Gastrocnemius medialis (tissue), 4 donors: ENCODE measurements around the gene DOCK4. TPM values are rescaled to one million over a fixed set of nuclear protein-coding genes. Genes with fewer than 3 reads are reported as not detected.

Source experiments
- ATAC-seq, 2 donors: fragments of 150-250 bp; one replicate each; pipeline ENCODE4 v1.9.1; 2016
- DNase-seq, 2 donors: peaks; one replicate each; pipeline ENCODE4 v3.0.0-alpha.2; 2019
- H3K27ac ChIP-seq, 4 donors: fragments of 200-600 bp; sonication (generic); 1 replicate in 1 of 4; 2 replicates in 3 of 4; pipeline ENCODE4 v1.5.1; 2016 to 2018; ENCODE audit warnings: mild to moderate bottlenecking in 2 of 4, moderate library complexity in 1 of 4
- H3K27me3 ChIP-seq, 3 donors: fragments of 200-600 bp; sonication (generic) in 2 of 3; 1 replicate in 1 of 3; 2 replicates in 2 of 3; pipeline versions ENCODE4 v1.5.1 to v1.6.0; 2016 to 2019; ENCODE audit warnings: mild to moderate bottlenecking in 1 of 3, moderate library complexity in 1 of 3
- H3K36me3 ChIP-seq, 2 donors: fragments of 200-600 bp; sonication (generic) in 1 of 2; one replicate each; pipeline ENCODE4 v1.5.1; 2017 to 2018
- H3K4me1 ChIP-seq, 2 donors: fragments of 200-600 bp; sonication (generic) in 1 of 2; one replicate each; pipeline ENCODE4 v1.5.1; 2016 to 2017; ENCODE audit warnings: mild to moderate bottlenecking in 2 of 2
- H3K4me3 ChIP-seq, 4 donors: fragments of 200-600 bp; sonication (generic) in 3 of 4; 1 replicate in 1 of 4; 2 replicates in 3 of 4; pipeline ENCODE4 v1.5.1; 2016 to 2019; ENCODE audit warnings: mild to moderate bottlenecking in 2 of 4
- H3K9me3 ChIP-seq, 3 donors: fragments of 200-600 bp; sonication (generic) in 2 of 3; 1 replicate in 1 of 3; 2 replicates in 2 of 3; pipeline ENCODE4 v1.5.1; 2016 to 2019
- POLR2A ChIP-seq, 2 donors: fragments of 450-650 bp; IDR thresholded peaks; one replicate each; pipeline ENCODE4 v1.6.1; 2017; ENCODE audit warnings: antibody characterized with exemption in 2 of 2, mild to moderate bottlenecking in 2 of 2, moderate library complexity in 2 of 2
- in situ Hi-C, 4 donors: fragments of 200-750 bp; cut with MboI; loops; one replicate each; pipeline versions ENCODE4 v1.15.0 to v1.8.0; 2017; ENCODE audit warnings: low sequenced_read_pairs in 4 of 4
- intact Hi-C: fragments of 100-400 bp; cut with DNase I; formaldehyde crosslinking; loops from one replicate; pipeline ENCODE4 v1.15.1; 2023; ENCODE audit warnings: low total_unique reads
- total RNA-seq, 4 donors: library from RNA; depleted of rRNA; stranded (reverse); fragments of >200 nt; gene quantifications; one replicate each; pipeline versions ENCODE4 v1.1.0 to v1.2.3, GENCODE V29; 2016
- TF ChIP-seq, protein P1 (sequence below), 5 experiments: fragments of 450-650 bp in 3 of 5; fragments of 200-600 bp in 2 of 5; sonication (generic) in 2 of 5; IDR thresholded peaks in 4 of 5; conservative IDR thresholded peaks in 1 of 5; 1 replicate in 4 of 5; 2 replicates in 1 of 5; pipeline ENCODE4 v1.5.1; 2016 to 2019; ENCODE audit warnings: antibody characterized with exemption in 5 of 5, mild to moderate bottlenecking in 3 of 5, moderate library complexity in 3 of 5

Gene DOCK4
- total RNA-seq, 4 donors from 2014 or later: 8.7 to 12.0 (median 10.2) TPM

DNA sequence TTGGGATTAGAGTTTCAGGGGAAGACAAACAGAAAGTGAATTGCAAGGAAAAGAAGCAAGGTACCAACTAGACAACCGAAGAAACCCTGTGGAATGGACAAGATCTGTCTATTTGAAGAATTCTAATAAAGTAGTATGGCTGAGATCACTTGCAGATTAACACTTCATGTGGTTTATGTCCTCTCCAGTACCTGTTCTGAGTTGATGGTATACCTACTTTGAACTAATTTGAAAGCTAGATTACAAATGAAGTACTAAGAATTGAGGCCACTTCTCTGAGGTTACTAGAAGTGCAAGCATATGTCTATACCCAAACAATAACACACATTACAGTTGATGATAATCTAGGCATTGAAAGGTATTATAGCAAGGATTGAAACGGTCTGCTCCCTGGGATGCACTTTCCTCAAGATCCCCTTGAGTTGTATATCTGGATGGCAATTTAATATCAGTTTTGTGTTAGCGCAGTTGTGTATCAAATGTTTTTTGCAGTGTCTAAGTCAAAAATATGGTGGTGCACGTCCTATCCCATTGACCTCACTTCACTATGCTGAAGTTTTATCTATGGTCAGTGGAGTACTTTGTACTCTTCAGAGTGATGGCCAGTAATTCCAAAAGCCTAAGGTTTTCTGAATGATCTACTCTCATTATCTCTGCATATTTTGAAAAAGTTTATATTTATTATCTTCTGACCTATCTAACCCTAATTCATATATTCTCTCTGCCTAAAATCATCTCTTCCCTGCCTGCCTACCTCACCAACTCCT is 26.2 kb upstream of the DOCK4 start:
- intact Hi-C loops: no loop called here
- TF ChIP-seq POLR2A (IDR thresholded peaks at IDR 0.05): no peak
- TF ChIP-seq, protein P1, sequence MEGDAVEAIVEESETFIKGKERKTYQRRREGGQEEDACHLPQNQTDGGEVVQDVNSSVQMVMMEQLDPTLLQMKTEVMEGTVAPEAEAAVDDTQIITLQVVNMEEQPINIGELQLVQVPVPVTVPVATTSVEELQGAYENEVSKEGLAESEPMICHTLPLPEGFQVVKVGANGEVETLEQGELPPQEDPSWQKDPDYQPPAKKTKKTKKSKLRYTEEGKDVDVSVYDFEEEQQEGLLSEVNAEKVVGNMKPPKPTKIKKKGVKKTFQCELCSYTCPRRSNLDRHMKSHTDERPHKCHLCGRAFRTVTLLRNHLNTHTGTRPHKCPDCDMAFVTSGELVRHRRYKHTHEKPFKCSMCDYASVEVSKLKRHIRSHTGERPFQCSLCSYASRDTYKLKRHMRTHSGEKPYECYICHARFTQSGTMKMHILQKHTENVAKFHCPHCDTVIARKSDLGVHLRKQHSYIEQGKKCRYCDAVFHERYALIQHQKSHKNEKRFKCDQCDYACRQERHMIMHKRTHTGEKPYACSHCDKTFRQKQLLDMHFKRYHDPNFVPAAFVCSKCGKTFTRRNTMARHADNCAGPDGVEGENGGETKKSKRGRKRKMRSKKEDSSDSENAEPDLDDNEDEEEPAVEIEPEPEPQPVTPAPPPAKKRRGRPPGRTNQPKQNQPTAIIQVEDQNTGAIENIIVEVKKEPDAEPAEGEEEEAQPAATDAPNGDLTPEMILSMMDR (IDR thresholded peaks at IDR 0.05 in 4 of 5, conservative IDR thresholded peaks at IDR 0.05 in 1 of 5): no peak
- H3K4me1 ChIP-seq: peaks cover 8 to 10% of the 10 kb centered on the region in 2 donors
- H3K27ac ChIP-seq: no peak overlapping the region
- ATAC-seq (no peak), DNase-seq (no peak)
- no peaks in the 10 kb centered on the region for H3K36me3 ChIP-seq
- H3K4me3 ChIP-seq: no peak overlapping the region
- H3K27me3 ChIP-seq: no peaks in the 10 kb centered on the region
- in situ Hi-C loops: no loop called here
- H3K9me3 ChIP-seq: no peaks in the 10 kb centered on the region

DNA sequence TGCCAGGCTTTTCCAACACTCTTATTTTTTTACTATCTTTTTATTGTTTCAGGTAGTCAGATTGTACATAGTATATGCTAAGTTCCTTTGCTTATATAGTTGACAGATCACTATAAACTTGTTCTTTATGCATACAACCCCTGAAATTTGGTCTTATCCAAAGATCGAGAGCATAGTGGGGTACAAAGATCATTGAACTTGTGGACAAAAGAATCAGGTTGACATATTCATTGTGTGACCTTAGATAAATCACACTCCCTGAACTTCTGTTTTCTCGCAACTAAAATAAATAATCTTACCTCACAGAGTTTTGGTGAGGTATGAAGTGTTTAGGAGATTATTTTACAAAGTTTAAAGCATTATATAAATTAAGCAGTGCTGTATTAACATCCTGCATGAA is 22.4 kb upstream of the DOCK4 start:
- no peaks in the 10 kb centered on the region for H3K36me3 ChIP-seq
- TF ChIP-seq POLR2A (IDR thresholded peaks at IDR 0.05): no peak
- TF ChIP-seq, protein P1 (IDR thresholded peaks at IDR 0.05 in 4 of 5, conservative IDR thresholded peaks at IDR 0.05 in 1 of 5): no peak
- peaks cover 8% of the 10 kb centered on the region in 2 donors for H3K4me1 ChIP-seq
- intact Hi-C loops: no loop called here
- H3K4me3 ChIP-seq: no peak overlapping the region
- no peak overlapping the region for H3K27ac ChIP-seq
- DNase-seq (no peak), ATAC-seq (no peak)
- H3K27me3 ChIP-seq: no peaks in the 10 kb centered on the region
- in situ Hi-C loops: no loop called here
- H3K9me3 ChIP-seq: no peaks in the 10 kb centered on the region

DNA sequence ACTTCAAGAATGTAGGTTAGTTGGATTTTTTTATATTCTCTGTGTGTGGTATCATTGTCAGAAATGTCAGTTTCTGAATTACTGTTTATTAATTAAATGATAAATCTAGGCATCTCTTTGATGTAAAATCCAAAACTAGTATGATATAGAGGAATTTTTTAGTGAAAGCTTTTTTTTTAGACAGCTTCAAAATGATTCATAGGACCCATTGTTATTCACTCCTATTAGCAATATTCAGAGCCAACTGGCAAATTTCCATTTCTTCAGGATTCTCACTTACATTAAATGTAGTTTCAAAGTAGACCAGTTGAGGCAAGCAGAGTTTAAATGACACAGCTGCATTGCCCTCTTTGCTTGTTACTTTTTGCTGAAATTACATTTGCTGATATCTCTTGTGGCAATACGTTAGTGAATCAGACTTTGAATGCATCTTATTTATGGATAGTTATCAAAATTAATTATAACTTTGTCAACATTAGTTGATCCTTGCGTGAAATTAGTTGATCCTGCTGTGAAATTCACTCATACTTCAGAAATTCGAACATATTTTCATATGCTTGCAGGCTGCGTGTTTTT is 20.6 kb upstream of the DOCK4 start:
- H3K4me1 ChIP-seq: peaks cover 0 to 8% of the 10 kb centered on the region in 2 donors
- H3K27me3 ChIP-seq: no peaks in the 10 kb centered on the region
- H3K9me3 ChIP-seq: no peaks in the 10 kb centered on the region
- no peak overlapping the region for H3K4me3 ChIP-seq
- intact Hi-C loops (no loop called here), in situ Hi-C loops (no loop called here)
- no peak for DNase-seq
- no peaks in the 10 kb centered on the region for H3K36me3 ChIP-seq
- ATAC-seq: no peak
- no peak for TF ChIP-seq POLR2A (IDR thresholded peaks at IDR 0.05)
- TF ChIP-seq, protein P1 (IDR thresholded peaks at IDR 0.05 in 4 of 5, conservative IDR thresholded peaks at IDR 0.05 in 1 of 5): no peak
- H3K27ac ChIP-seq: no peak overlapping the region

DNA sequence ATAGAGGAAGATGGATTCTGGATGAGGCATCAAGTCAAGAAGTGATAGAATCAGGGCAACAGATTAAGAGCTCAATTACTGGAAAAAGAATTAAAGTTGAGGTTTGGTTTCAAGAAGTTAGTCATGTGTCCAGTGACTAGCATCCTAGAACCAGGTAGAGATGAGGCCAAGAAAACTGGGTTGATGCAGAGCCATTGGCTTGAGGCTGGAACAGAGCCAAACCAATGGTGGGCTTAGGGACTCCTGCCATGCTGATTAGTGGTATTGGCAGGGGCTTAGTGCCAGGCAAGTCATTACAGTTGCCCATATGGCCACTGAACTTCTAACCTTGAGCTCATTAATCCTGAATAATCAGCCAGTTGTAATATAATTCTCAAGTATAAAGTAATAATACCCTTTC is 18.8 kb upstream of the DOCK4 start:
- H3K27me3 ChIP-seq: no peaks in the 10 kb centered on the region
- peaks cover 0 to 8% of the 10 kb centered on the region in 2 donors for H3K4me1 ChIP-seq
- in situ Hi-C loops (no loop called here), intact Hi-C loops (no loop called here)
- no peak for TF ChIP-seq POLR2A (IDR thresholded peaks at IDR 0.05)
- TF ChIP-seq, protein P1 (IDR thresholded peaks at IDR 0.05 in 4 of 5, conservative IDR thresholded peaks at IDR 0.05 in 1 of 5): no peak
- ATAC-seq (no peak), DNase-seq (no peak)
- no peaks in the 10 kb centered on the region for H3K9me3 ChIP-seq
- H3K36me3 ChIP-seq: no peaks in the 10 kb centered on the region
- no peak overlapping the region for H3K4me3 ChIP-seq
- no peak overlapping the region for H3K27ac ChIP-seq
